HepG2 (cell line): ENCODE data around the gene GNG7. TPM values are rescaled to one million over a fixed set of nuclear protein-coding genes. Genes with fewer than 3 reads are reported as not detected.

ENCODE experiments used
- ASH2L ChIP-seq: fragments of 300-600, 200-600 bp; sonication (generic); IDR thresholded peaks from 2 replicates; pipeline ENCODE4 v1.7.0; 2017; ENCODE audit warnings: low read depth, mild to moderate bottlenecking, moderate library complexity, mixed read lengths, low read length; ENCODE audit not compliant: insufficient read length
- CHCHD3 ChIP-seq: sonication (generic); formaldehyde crosslinking; IDR thresholded peaks from 2 replicates; pipeline ENCODE4 v1.8.0; 2022; ENCODE audit warnings: mild to moderate bottlenecking, missing genetic modification reagents, moderate library complexity
- KDM1A ChIP-seq: IDR thresholded peaks from 2 replicates; pipeline ENCODE4 v1.6.1; 2016; ENCODE audit warnings: missing compliant biosample characterization
- MAFG ChIP-seq: sonication (generic); formaldehyde crosslinking; IDR thresholded peaks from 2 replicates; pipeline ENCODE4 v1.5.1; 2020; ENCODE audit warnings: mild to moderate bottlenecking, missing genetic modification reagents
- MTA3 ChIP-seq: sonication (generic); formaldehyde crosslinking; IDR thresholded peaks from 2 replicates; pipeline ENCODE4 v1.4.0; 2020; ENCODE audit warnings: missing genetic modification reagents
- MTF1 ChIP-seq: sonication (generic); formaldehyde crosslinking; IDR thresholded peaks from 2 replicates; pipeline ENCODE4 v1.5.0; 2020; ENCODE audit warnings: missing genetic modification reagents
- POLR2AphosphoS5 ChIP-seq: IDR thresholded peaks from 2 replicates; pipeline ENCODE4 v1.6.1; 2012; ENCODE audit warnings: low read depth, low read length
- RORA ChIP-seq: sonication (generic); formaldehyde crosslinking; IDR thresholded peaks from 2 replicates; pipeline ENCODE4 v1.5.0; 2020; ENCODE audit warnings: mild to moderate bottlenecking, missing genetic modification reagents, moderate library complexity
- SALL1 ChIP-seq: sonication (generic); formaldehyde crosslinking; IDR thresholded peaks from 2 replicates; pipeline ENCODE4 v1.8.0; 2022; ENCODE audit warnings: mild to moderate bottlenecking, missing genetic modification reagents
- SP2 ChIP-seq: sonication (generic); formaldehyde crosslinking; IDR thresholded peaks from 2 replicates; pipeline ENCODE4 v1.5.1; 2020; ENCODE audit warnings: mild to moderate bottlenecking, missing genetic modification reagents
- TEAD2 ChIP-seq: sonication (generic); formaldehyde crosslinking; IDR thresholded peaks from 2 replicates; pipeline ENCODE4 v1.9.0; 2021; ENCODE audit warnings: missing genetic modification reagents
- WIZ ChIP-seq: sonication (generic); formaldehyde crosslinking; IDR thresholded peaks from 2 replicates; pipeline ENCODE4 v1.5.1; 2020; ENCODE audit warnings: mild to moderate bottlenecking, missing genetic modification reagents
- XBP1 ChIP-seq: sonication (generic); formaldehyde crosslinking; IDR thresholded peaks from 2 replicates; pipeline ENCODE4 v1.5.0; 2020; ENCODE audit warnings: missing genetic modification reagents
- ZBTB20 ChIP-seq: sonication (generic); formaldehyde crosslinking; IDR thresholded peaks from 2 replicates; pipeline ENCODE4 v1.8.1; 2023; ENCODE audit warnings: missing genetic modification reagents, low read depth, mild to moderate bottlenecking, borderline replicate concordance
- polyA plus RNA-seq, 8 experiments: library from polyadenylated mRNA; depleted of rRNA in 3 of 8; stranded (reverse) in 7 of 8; unstranded in 1 of 8; fragments of >200 nt; fragmentation: Illumina TruSeq in 4 of 8; extraction: Trizol in 4 of 8; gene quantifications; 2 replicates each; pipeline versions ENCODE4 v1.2.1 to v1.2.3, GENCODE V29; 2011 to 2016; ENCODE audit warnings: low read depth in 4 of 8, missing spikeins in 1 of 8, mixed read lengths in 1 of 8; ENCODE audit not compliant: insufficient read depth in 1 of 8
- total RNA-seq, 5 experiments: library from RNA; depleted of rRNA; stranded (reverse); fragments of >200 nt; fragmentation: Illumina TruSeq; extraction: Trizol; gene quantifications; 2 replicates each; pipeline ENCODE4 v1.2.3, GENCODE V29; 2016; ENCODE audit warnings: low read depth in 1 of 5
- TF ChIP-seq, protein P1 (sequence below): sonication (generic); formaldehyde crosslinking; IDR thresholded peaks from 2 replicates; pipeline ENCODE4 v1.4.0; 2020; ENCODE audit warnings: missing genetic modification reagents
- TF ChIP-seq, protein P2 (sequence below): sonication (generic); formaldehyde crosslinking; IDR thresholded peaks from 2 replicates; pipeline ENCODE4 v1.9.0; 2022; ENCODE audit warnings: low read depth, missing genetic modification reagents
- TF ChIP-seq, protein P3 (sequence below): IDR thresholded peaks from 2 replicates; pipeline ENCODE4 v1.6.1; 2016; ENCODE audit warnings: low read depth, control low read depth
- TF ChIP-seq, protein P4 (sequence below): sonication (generic); formaldehyde crosslinking; IDR thresholded peaks from 2 replicates; pipeline ENCODE4 v1.4.0; 2020; ENCODE audit warnings: missing genetic modification reagents, borderline replicate concordance
- TF ChIP-seq, protein P5 (sequence below): sonication (generic); formaldehyde crosslinking; IDR thresholded peaks from 2 replicates; pipeline ENCODE4 v1.5.0; 2020; ENCODE audit warnings: missing genetic modification reagents

The GNG7 gene
- total and polyA plus RNA-seq, 2 of the 13 experiments (the other 11 are each of a cell fraction or from before 2014, with no cell fraction given) = 1.4 to 3.3 TPM

DNA sequence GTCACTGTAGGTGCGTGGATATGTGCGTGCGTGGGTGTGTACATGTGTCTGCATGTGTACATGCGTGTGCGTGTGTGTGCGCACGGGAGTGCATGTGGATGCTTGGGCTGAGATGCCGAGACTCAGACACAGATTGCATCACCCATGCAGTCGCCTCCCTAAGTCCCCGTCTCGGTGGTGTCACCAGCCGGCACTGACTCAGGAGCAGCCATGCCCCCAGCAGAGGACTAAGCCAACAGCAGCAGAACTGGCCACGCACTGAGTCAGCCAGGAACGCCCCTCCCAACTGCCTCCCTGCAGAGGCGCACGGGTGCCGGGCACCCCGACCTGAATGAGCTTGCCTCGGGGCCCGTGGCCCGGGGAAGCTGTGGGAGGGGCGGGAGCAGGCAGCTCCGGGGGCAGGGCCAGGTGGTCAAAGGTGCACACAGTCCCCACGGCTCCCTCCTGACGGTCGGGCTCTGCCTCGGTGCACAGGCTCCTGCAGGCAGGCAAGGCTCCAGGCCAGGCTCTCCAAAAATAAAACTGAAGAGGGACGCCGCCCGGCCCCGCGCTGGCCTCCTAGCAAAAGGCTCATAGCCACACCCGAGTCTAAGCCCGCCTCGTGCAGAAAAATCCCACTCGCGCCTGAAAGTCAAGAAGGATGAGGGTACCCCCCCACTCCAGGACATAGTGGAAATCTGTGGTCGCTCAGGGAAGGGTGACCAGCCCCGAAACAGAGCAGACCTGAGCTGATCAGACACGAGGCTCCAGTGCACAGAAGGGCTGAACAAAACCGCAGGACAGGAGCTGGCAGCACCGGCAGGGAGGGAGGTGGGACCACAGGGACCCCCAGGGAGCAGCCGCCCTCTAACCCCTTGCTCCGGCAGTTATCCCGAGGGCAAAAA lies 177.4 kb downstream of the GNG7 start (continued):
- TF ChIP-seq, protein P1, sequence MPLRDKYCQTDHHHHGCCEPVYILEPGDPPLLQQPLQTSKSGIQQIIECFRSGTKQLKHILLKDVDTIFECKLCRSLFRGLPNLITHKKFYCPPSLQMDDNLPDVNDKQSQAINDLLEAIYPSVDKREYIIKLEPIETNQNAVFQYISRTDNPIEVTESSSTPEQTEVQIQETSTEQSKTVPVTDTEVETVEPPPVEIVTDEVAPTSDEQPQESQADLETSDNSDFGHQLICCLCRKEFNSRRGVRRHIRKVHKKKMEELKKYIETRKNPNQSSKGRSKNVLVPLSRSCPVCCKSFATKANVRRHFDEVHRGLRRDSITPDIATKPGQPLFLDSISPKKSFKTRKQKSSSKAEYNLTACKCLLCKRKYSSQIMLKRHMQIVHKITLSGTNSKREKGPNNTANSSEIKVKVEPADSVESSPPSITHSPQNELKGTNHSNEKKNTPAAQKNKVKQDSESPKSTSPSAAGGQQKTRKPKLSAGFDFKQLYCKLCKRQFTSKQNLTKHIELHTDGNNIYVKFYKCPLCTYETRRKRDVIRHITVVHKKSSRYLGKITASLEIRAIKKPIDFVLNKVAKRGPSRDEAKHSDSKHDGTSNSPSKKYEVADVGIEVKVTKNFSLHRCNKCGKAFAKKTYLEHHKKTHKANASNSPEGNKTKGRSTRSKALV (CRISPR knock-in tag) = peak; percentile 62; the same call in 1 of the 2 replicates
- TF ChIP-seq SP2 (CRISPR knock-in tag) (no peak), SALL1 (CRISPR knock-in tag) (0 out of 2 replicates have a peak, but pooled peaks have one; percentile 33), MTA3 (CRISPR knock-in tag) (no peak), ZBTB20 (CRISPR knock-in tag) (no peak), CHCHD3 (CRISPR knock-in tag) (no peak), TEAD2 (CRISPR knock-in tag) (no peak), ASH2L (no peak), RORA (no peak), MTF1 (CRISPR knock-in tag) (no peak), XBP1 (CRISPR knock-in tag) (no peak), WIZ (no peak; the same call in 1 of the 2 replicates), POLR2AphosphoS5 (no peak), MAFG (no peak), KDM1A (CRISPR knock-in tag) (no peak)
- TF ChIP-seq, protein P2, sequence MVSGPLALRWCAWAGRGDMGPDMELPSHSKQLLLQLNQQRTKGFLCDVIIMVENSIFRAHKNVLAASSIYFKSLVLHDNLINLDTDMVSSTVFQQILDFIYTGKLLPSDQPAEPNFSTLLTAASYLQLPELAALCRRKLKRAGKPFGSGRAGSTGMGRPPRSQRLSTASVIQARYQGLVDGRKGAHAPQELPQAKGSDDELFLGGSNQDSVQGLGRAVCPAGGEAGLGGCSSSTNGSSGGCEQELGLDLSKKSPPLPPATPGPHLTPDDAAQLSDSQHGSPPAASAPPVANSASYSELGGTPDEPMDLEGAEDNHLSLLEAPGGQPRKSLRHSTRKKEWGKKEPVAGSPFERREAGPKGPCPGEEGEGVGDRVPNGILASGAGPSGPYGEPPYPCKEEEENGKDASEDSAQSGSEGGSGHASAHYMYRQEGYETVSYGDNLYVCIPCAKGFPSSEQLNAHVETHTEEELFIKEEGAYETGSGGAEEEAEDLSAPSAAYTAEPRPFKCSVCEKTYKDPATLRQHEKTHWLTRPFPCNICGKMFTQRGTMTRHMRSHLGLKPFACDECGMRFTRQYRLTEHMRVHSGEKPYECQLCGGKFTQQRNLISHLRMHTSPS = no peak
- TF ChIP-seq, protein P3, sequence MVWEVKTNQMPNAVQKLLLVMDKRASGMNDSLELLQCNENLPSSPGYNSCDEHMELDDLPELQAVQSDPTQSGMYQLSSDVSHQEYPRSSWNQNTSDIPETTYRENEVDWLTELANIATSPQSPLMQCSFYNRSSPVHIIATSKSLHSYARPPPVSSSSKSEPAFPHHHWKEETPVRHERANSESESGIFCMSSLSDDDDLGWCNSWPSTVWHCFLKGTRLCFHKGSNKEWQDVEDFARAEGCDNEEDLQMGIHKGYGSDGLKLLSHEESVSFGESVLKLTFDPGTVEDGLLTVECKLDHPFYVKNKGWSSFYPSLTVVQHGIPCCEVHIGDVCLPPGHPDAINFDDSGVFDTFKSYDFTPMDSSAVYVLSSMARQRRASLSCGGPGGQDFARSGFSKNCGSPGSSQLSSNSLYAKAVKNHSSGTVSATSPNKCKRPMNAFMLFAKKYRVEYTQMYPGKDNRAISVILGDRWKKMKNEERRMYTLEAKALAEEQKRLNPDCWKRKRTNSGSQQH (CRISPR knock-in tag) = no peak
- TF ChIP-seq, protein P4, sequence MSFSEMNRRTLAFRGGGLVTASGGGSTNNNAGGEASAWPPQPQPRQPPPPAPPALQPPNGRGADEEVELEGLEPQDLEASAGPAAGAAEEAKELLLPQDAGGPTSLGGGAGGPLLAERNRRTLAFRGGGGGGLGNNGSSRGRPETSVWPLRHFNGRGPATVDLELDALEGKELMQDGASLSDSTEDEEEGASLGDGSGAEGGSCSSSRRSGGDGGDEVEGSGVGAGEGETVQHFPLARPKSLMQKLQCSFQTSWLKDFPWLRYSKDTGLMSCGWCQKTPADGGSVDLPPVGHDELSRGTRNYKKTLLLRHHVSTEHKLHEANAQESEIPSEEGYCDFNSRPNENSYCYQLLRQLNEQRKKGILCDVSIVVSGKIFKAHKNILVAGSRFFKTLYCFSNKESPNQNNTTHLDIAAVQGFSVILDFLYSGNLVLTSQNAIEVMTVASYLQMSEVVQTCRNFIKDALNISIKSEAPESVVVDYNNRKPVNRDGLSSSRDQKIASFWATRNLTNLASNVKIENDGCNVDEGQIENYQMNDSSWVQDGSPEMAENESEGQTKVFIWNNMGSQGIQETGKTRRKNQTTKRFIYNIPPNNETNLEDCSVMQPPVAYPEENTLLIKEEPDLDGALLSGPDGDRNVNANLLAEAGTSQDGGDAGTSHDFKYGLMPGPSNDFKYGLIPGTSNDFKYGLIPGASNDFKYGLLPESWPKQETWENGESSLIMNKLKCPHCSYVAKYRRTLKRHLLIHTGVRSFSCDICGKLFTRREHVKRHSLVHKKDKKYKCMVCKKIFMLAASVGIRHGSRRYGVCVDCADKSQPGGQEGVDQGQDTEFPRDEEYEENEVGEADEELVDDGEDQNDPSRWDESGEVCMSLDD (CRISPR knock-in tag) = no peak
- TF ChIP-seq, protein P5, sequence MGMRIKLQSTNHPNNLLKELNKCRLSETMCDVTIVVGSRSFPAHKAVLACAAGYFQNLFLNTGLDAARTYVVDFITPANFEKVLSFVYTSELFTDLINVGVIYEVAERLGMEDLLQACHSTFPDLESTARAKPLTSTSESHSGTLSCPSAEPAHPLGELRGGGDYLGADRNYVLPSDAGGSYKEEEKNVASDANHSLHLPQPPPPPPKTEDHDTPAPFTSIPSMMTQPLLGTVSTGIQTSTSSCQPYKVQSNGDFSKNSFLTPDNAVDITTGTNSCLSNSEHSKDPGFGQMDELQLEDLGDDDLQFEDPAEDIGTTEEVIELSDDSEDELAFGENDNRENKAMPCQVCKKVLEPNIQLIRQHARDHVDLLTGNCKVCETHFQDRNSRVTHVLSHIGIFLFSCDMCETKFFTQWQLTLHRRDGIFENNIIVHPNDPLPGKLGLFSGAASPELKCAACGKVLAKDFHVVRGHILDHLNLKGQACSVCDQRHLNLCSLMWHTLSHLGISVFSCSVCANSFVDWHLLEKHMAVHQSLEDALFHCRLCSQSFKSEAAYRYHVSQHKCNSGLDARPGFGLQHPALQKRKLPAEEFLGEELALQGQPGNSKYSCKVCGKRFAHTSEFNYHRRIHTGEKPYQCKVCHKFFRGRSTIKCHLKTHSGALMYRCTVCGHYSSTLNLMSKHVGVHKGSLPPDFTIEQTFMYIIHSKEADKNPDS = no peak
